HepG2 (cell line): Measurements from ENCODE around the gene CYB5R3. TPM values are rescaled to one million over a fixed set of nuclear protein-coding genes. Genes with fewer than 3 reads are reported as not detected.
A peak's percentile ranks its signal among the peaks of the same experiment; 100 is the strongest.

Experiments used
- ATF1 ChIP-seq: IDR thresholded peaks from 2 replicates; pipeline ENCODE4 v1.6.1; 2016; ENCODE audit warnings: mild to moderate bottlenecking, control low read depth
- DDIT3 ChIP-seq: sonication (generic); formaldehyde crosslinking; IDR thresholded peaks from 2 replicates; pipeline ENCODE4 v1.4.0; 2020; ENCODE audit warnings: mild to moderate bottlenecking, missing genetic modification reagents
- ETV5 ChIP-seq: IDR thresholded peaks from 2 replicates; pipeline ENCODE4 v1.6.1; 2018; ENCODE audit warnings: missing biosample characterization, missing genetic modification reagents, inconsistent platforms, borderline replicate concordance
- GATAD1 ChIP-seq: IDR thresholded peaks from 2 replicates; pipeline ENCODE4 v1.6.1; 2016; ENCODE audit warnings: missing genetic modification reagents, missing compliant biosample characterization
- GZF1 ChIP-seq: sonication (generic); formaldehyde crosslinking; IDR thresholded peaks from 2 replicates; pipeline ENCODE4 v1.5.1; 2020; ENCODE audit warnings: mild to moderate bottlenecking, missing genetic modification reagents
- JUN ChIP-seq: sonication (generic); formaldehyde crosslinking; IDR thresholded peaks from 2 replicates; pipeline ENCODE4 v1.4.0; 2020; ENCODE audit warnings: mild to moderate bottlenecking, missing genetic modification reagents
- KDM5B ChIP-seq: sonication (generic); formaldehyde crosslinking; IDR thresholded peaks from 2 replicates; pipeline ENCODE4 v1.4.0; 2020; ENCODE audit warnings: missing genetic modification reagents, mild to moderate bottlenecking, borderline replicate concordance
- NFAT5 ChIP-seq: sonication (generic); formaldehyde crosslinking; IDR thresholded peaks from 2 replicates; pipeline ENCODE4 v1.4.0; 2020; ENCODE audit warnings: missing genetic modification reagents
- NFATC3 ChIP-seq: sonication (generic); formaldehyde crosslinking; IDR thresholded peaks from 2 replicates; pipeline ENCODE4 v1.5.1; 2020; ENCODE audit warnings: mild to moderate bottlenecking, missing genetic modification reagents
- NFRKB ChIP-seq: fragments of 450-650 bp; IDR thresholded peaks from 2 replicates; pipeline ENCODE4 v1.6.1; 2017
- TAF15 ChIP-seq: fragments of 200-400 bp; formaldehyde crosslinking; IDR thresholded peaks from one replicate; pipeline ENCODE4 v1.6.1; 2018; ENCODE audit warnings: mild to moderate bottlenecking, low read depth, low read length; ENCODE audit not compliant: poor library complexity, severe bottlenecking
- ZBTB8A ChIP-seq: sonication (generic); formaldehyde crosslinking; IDR thresholded peaks from 2 replicates; pipeline ENCODE4 v1.4.0; 2020; ENCODE audit warnings: mild to moderate bottlenecking, low read depth, missing genetic modification reagents, borderline replicate concordance
- ZNF329 ChIP-seq: sonication (generic); formaldehyde crosslinking; IDR thresholded peaks from 2 replicates; pipeline ENCODE4 v1.9.0; 2021; ENCODE audit warnings: low read depth, mild to moderate bottlenecking, missing genetic modification reagents
- ZNF563 ChIP-seq: sonication (generic); formaldehyde crosslinking; IDR thresholded peaks from 2 replicates; pipeline ENCODE4 v1.8.0; 2022; ENCODE audit warnings: mild to moderate bottlenecking, moderate library complexity, missing genetic modification reagents
- ZNF710 ChIP-seq: sonication (generic); formaldehyde crosslinking; IDR thresholded peaks from 2 replicates; pipeline ENCODE4 v1.5.0; 2020; ENCODE audit warnings: mild to moderate bottlenecking, missing genetic modification reagents, borderline replicate concordance
- polyA plus RNA-seq, 8 experiments: library from polyadenylated mRNA; depleted of rRNA in 3 of 8; stranded (reverse) in 7 of 8; unstranded in 1 of 8; fragments of >200 nt; fragmentation: Illumina TruSeq in 4 of 8; extraction: Trizol in 4 of 8; gene quantifications; 2 replicates each; pipeline versions ENCODE4 v1.2.1 to v1.2.3, GENCODE V29; 2011 to 2016; ENCODE audit warnings: low read depth in 4 of 8, missing spikeins in 1 of 8, mixed read lengths in 1 of 8; ENCODE audit not compliant: insufficient read depth in 1 of 8
- total RNA-seq, 5 experiments: library from RNA; depleted of rRNA; stranded (reverse); fragments of >200 nt; fragmentation: Illumina TruSeq; extraction: Trizol; gene quantifications; 2 replicates each; pipeline ENCODE4 v1.2.3, GENCODE V29; 2016; ENCODE audit warnings: low read depth in 1 of 5
- TF ChIP-seq, protein P1 (sequence below): sonication (generic); formaldehyde crosslinking; conservative IDR thresholded peaks from 2 replicates; pipeline ENCODE4 v1.4.0; 2020; ENCODE audit warnings: mild to moderate bottlenecking, missing genetic modification reagents, moderate library complexity
- TF ChIP-seq, protein P2 (sequence below): sonication (generic); formaldehyde crosslinking; IDR thresholded peaks from 2 replicates; pipeline ENCODE4 v1.4.0; 2020; ENCODE audit warnings: mild to moderate bottlenecking, missing genetic modification reagents

Gene CYB5R3
- total and polyA plus RNA-seq, 2 of the 13 experiments (the other 11 are each of a cell fraction or from before 2014, with no cell fraction given), result 32.4 to 305 TPM

DNA sequence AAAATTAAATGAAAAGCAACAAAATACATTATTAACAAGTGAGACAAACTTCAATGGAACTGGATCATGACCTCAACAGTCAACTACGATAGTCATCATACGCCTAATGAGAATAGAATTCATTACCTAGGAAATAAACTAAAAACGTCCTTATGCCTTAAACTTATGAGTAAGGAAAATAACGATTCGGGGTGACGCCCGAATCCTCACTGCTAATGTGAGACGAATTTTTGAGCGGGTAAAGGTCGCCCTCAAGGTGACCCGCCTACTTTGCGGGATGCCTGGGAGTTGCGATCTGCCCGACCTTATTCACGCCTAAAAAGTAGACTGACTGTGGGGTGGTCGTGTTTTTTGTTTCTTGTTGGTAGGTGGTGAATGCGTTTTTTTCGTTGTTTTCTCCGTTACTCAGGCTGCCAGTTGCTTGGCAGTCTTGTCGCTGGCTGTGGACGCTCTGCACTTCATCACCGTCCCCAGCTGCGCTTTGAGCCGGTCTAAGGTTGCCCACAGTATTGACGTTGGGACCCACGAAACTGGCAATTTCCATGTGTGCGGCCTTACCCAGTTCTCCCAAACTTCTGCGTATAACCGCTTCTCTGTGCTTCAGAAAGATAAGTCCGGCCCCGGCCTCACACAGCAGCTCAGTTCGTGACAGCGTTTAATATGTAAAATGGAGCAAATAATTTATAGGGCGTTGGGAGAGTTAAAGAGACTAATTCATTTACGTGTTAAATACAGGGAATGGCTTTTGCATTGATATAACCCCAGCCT lies 33.9 kb downstream of the CYB5R3 start (continued):
- TF ChIP-seq NFAT5 (CRISPR knock-in tag) (peak; percentile 61; the same call in 1 of the 2 replicates), ZBTB8A (no peak), ATF1 (peak; percentile 78), KDM5B (peak; percentile 38; the same call in 1 of the 2 replicates), NFATC3 (CRISPR knock-in tag) (no peak), ZNF710 (no peak; the same call in 1 of the 2 replicates), GZF1 (no peak; the same call in 1 of the 2 replicates), NFRKB (no peak), GATAD1 (CRISPR knock-in tag) (peak; percentile 65), TAF15 (no peak), ETV5 (CRISPR knock-in tag) (peak; percentile 58), DDIT3 (no peak; the same call in 1 of the 2 replicates), ZNF329 (CRISPR knock-in tag) (peak; percentile 69; the same call in 1 of the 2 replicates), JUN (CRISPR knock-in tag) (peak; percentile 35), ZNF563 (no peak)
- TF ChIP-seq, protein P1, sequence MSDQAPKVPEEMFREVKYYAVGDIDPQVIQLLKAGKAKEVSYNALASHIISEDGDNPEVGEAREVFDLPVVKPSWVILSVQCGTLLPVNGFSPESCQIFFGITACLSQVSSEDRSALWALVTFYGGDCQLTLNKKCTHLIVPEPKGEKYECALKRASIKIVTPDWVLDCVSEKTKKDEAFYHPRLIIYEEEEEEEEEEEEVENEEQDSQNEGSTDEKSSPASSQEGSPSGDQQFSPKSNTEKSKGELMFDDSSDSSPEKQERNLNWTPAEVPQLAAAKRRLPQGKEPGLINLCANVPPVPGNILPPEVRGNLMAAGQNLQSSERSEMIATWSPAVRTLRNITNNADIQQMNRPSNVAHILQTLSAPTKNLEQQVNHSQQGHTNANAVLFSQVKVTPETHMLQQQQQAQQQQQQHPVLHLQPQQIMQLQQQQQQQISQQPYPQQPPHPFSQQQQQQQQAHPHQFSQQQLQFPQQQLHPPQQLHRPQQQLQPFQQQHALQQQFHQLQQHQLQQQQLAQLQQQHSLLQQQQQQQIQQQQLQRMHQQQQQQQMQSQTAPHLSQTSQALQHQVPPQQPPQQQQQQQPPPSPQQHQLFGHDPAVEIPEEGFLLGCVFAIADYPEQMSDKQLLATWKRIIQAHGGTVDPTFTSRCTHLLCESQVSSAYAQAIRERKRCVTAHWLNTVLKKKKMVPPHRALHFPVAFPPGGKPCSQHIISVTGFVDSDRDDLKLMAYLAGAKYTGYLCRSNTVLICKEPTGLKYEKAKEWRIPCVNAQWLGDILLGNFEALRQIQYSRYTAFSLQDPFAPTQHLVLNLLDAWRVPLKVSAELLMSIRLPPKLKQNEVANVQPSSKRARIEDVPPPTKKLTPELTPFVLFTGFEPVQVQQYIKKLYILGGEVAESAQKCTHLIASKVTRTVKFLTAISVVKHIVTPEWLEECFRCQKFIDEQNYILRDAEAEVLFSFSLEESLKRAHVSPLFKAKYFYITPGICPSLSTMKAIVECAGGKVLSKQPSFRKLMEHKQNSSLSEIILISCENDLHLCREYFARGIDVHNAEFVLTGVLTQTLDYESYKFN (CRISPR knock-in tag), result peak; percentile 74
- TF ChIP-seq, protein P2, sequence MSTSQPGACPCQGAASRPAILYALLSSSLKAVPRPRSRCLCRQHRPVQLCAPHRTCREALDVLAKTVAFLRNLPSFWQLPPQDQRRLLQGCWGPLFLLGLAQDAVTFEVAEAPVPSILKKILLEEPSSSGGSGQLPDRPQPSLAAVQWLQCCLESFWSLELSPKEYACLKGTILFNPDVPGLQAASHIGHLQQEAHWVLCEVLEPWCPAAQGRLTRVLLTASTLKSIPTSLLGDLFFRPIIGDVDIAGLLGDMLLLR (CRISPR knock-in tag), result no peak
